HepG2 (cell line): ENCODE measurements around the gene RPL41. TPM values are rescaled to one million over a fixed set of nuclear protein-coding genes. Genes with fewer than 3 reads are reported as not detected.

Experiments used
- AGO2 ChIP-seq: fragments of 200-400 bp; formaldehyde crosslinking; optimal IDR thresholded peaks from 2 replicates; pipeline ENCODE3; 2017; ENCODE audit warnings: mild to moderate bottlenecking, low read depth, low read length, moderate library complexity
- AHR ChIP-seq: IDR thresholded peaks from 2 replicates; pipeline ENCODE4 v1.6.1; 2018; ENCODE audit warnings: missing genetic modification reagents, missing compliant biosample characterization
- CBX2 ChIP-seq, 2 experiments: fragments of 200-600 bp in 1 of 2; sonication (generic); formaldehyde crosslinking in 1 of 2; IDR thresholded peaks; 2 replicates each; pipeline versions ENCODE4 v1.7.0 to v1.8.1; 2018 to 2022; ENCODE audit warnings: low read depth in 2 of 2, low read length in 1 of 2, mild to moderate bottlenecking in 1 of 2, missing genetic modification reagents in 1 of 2
- CCDC6 ChIP-seq: sonication (generic); formaldehyde crosslinking; IDR thresholded peaks from 2 replicates; pipeline ENCODE4 v1.8.1; 2022; ENCODE audit warnings: mild to moderate bottlenecking, missing genetic modification reagents, moderate library complexity
- FOXM1 ChIP-seq: sonication (generic); formaldehyde crosslinking; IDR thresholded peaks from 2 replicates; pipeline ENCODE4 v1.5.0; 2020; ENCODE audit warnings: missing genetic modification reagents
- HNF4A ChIP-seq: sonication (generic); formaldehyde crosslinking; IDR thresholded peaks from 2 replicates; pipeline ENCODE4 v1.4.0; 2020; ENCODE audit warnings: missing genetic modification reagents
- ISL2 ChIP-seq: sonication (generic); formaldehyde crosslinking; IDR thresholded peaks from 2 replicates; pipeline ENCODE4 v1.5.0; 2020; ENCODE audit warnings: missing genetic modification reagents
- MAFF ChIP-seq: IDR thresholded peaks from 2 replicates; pipeline ENCODE4 v1.6.1; 2011; ENCODE audit warnings: low read depth, low read length, improper control_type of control experiment
- POGZ ChIP-seq: sonication (generic); formaldehyde crosslinking; IDR thresholded peaks from 2 replicates; pipeline ENCODE4 v1.4.0; 2020; ENCODE audit warnings: mild to moderate bottlenecking, missing genetic modification reagents
- PPARG ChIP-seq: conservative IDR thresholded peaks from 2 replicates; pipeline ENCODE4 v1.6.1; 2016; ENCODE audit warnings: missing biosample characterization, missing genetic modification reagents
- SCMH1 ChIP-seq: sonication (generic); formaldehyde crosslinking; IDR thresholded peaks from 2 replicates; pipeline ENCODE4 v1.9.0; 2021; ENCODE audit warnings: missing genetic modification reagents, mild to moderate bottlenecking, borderline replicate concordance
- SP5 ChIP-seq: IDR thresholded peaks from 2 replicates; pipeline ENCODE4 v1.6.1; 2016; ENCODE audit warnings: low read depth, borderline replicate concordance
- ZFP36 ChIP-seq: fragments of 150-350 bp; IDR thresholded peaks from 2 replicates; pipeline ENCODE4 v1.6.1; 2018; ENCODE audit warnings: borderline replicate concordance, low read length, low read depth; ENCODE audit not compliant: partially characterized antibody
- ZNF207 ChIP-seq: fragments of 450-650 bp; IDR thresholded peaks from 2 replicates; pipeline ENCODE4 v1.6.1; 2016; ENCODE audit warnings: antibody characterized with exemption, borderline replicate concordance
- ZNF232 ChIP-seq: sonication (generic); formaldehyde crosslinking; IDR thresholded peaks from 2 replicates; pipeline ENCODE4 v1.4.0; 2020; ENCODE audit warnings: missing genetic modification reagents, borderline replicate concordance
- ZNF713 ChIP-seq: sonication (generic); formaldehyde crosslinking; IDR thresholded peaks from 2 replicates; pipeline ENCODE4 v1.4.0; 2020; ENCODE audit warnings: mild to moderate bottlenecking, missing genetic modification reagents
- polyA plus RNA-seq, 8 experiments: library from polyadenylated mRNA; depleted of rRNA in 3 of 8; stranded (reverse) in 7 of 8; unstranded in 1 of 8; fragments of >200 nt; fragmentation: Illumina TruSeq in 4 of 8; extraction: Trizol in 4 of 8; gene quantifications; 2 replicates each; pipeline versions ENCODE4 v1.2.1 to v1.2.3, GENCODE V29; 2011 to 2016; ENCODE audit warnings: low read depth in 4 of 8, missing spikeins in 1 of 8, mixed read lengths in 1 of 8; ENCODE audit not compliant: insufficient read depth in 1 of 8
- total RNA-seq, 5 experiments: library from RNA; depleted of rRNA; stranded (reverse); fragments of >200 nt; fragmentation: Illumina TruSeq; extraction: Trizol; gene quantifications; 2 replicates each; pipeline ENCODE4 v1.2.3, GENCODE V29; 2016; ENCODE audit warnings: low read depth in 1 of 5
- TF ChIP-seq, protein P1 (sequence below): sonication (generic); formaldehyde crosslinking; IDR thresholded peaks from 2 replicates; pipeline ENCODE4 v1.5.1; 2020; ENCODE audit warnings: missing genetic modification reagents, mild to moderate bottlenecking, borderline replicate concordance
- TF ChIP-seq, protein P2 (sequence below): sonication (generic); formaldehyde crosslinking; IDR thresholded peaks from 2 replicates; pipeline ENCODE4 v1.4.0; 2020; ENCODE audit warnings: missing genetic modification reagents, low read depth, mild to moderate bottlenecking, borderline replicate concordance
- TF ChIP-seq, protein P3 (sequence below): sonication (generic); formaldehyde crosslinking; IDR thresholded peaks from 2 replicates; pipeline ENCODE4 v1.4.0; 2020; ENCODE audit warnings: missing genetic modification reagents
- TF ChIP-seq, protein P4 (sequence below): sonication (generic); formaldehyde crosslinking; IDR thresholded peaks from 2 replicates; pipeline ENCODE4 v1.4.0; 2020; ENCODE audit warnings: missing genetic modification reagents

RPL41 gene
- total and polyA plus RNA-seq, 2 of the 13 experiments (the other 11 are each of a cell fraction or from before 2014, with no cell fraction given) = 4,012 to 7,670 TPM

- TF ChIP-seq, protein P1, sequence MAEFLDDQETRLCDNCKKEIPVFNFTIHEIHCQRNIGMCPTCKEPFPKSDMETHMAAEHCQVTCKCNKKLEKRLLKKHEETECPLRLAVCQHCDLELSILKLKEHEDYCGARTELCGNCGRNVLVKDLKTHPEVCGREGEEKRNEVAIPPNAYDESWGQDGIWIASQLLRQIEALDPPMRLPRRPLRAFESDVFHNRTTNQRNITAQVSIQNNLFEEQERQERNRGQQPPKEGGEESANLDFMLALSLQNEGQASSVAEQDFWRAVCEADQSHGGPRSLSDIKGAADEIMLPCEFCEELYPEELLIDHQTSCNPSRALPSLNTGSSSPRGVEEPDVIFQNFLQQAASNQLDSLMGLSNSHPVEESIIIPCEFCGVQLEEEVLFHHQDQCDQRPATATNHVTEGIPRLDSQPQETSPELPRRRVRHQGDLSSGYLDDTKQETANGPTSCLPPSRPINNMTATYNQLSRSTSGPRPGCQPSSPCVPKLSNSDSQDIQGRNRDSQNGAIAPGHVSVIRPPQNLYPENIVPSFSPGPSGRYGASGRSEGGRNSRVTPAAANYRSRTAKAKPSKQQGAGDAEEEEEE (CRISPR knock-in tag) = 0 out of 2 replicates have a peak, but pooled peaks have one; percentile 38
- TF ChIP-seq, protein P2, sequence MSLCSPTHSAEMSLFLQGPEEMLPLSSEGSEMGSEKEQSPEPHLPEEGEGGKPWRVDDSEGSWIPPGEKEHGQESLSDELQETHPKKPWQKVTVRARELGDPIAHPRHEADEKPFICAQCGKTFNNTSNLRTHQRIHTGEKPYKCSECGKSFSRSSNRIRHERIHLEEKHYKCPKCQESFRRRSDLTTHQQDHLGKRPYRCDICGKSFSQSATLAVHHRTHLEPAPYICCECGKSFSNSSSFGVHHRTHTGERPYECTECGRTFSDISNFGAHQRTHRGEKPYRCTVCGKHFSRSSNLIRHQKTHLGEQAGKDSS = peak; percentile 67; the same call in 1 of the 2 replicates
- TF ChIP-seq, protein P3, sequence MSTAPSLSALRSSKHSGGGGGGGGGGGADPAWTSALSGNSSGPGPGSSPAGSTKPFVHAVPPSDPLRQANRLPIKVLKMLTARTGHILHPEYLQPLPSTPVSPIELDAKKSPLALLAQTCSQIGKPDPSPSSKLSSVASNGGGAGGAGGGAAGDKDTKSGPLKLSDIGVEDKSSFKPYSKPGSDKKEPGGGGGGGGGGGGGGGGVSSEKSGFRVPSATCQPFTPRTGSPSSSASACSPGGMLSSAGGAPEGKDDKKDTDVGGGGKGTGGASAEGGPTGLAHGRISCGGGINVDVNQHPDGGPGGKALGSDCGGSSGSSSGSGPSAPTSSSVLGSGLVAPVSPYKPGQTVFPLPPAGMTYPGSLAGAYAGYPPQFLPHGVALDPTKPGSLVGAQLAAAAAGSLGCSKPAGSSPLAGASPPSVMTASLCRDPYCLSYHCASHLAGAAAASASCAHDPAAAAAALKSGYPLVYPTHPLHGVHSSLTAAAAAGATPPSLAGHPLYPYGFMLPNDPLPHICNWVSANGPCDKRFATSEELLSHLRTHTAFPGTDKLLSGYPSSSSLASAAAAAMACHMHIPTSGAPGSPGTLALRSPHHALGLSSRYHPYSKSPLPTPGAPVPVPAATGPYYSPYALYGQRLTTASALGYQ (CRISPR knock-in tag) = peak; percentile 77
- TF ChIP-seq ZNF713 = no peak
- TF ChIP-seq ISL2 (CRISPR knock-in tag) = peak; percentile 66; the same call in 1 of the 2 replicates
- no peak for TF ChIP-seq ZNF207
- TF ChIP-seq SCMH1 (CRISPR knock-in tag) = no peak
- TF ChIP-seq POGZ = peak; percentile 87
- peak; percentile 83; the same call in 1 of the 2 replicates for TF ChIP-seq ZNF232
- peak; percentile 63 for TF ChIP-seq SP5 (CRISPR knock-in tag)
- no peak for TF ChIP-seq CBX2 (IDR thresholded peaks at IDR 0.05; ENCODE audit: low read depth, low read length)
- no peak for TF ChIP-seq CBX2 (CRISPR knock-in tag; IDR thresholded peaks at IDR 0.05; ENCODE audit: low read depth)
- 0 out of 2 replicates have a peak, but pooled peaks have one; percentile 15 for TF ChIP-seq HNF4A (CRISPR knock-in tag)
- peak; percentile 81; the same call in 1 of the 2 replicates for TF ChIP-seq AHR (CRISPR knock-in tag)
- peak; percentile 23; the same call in 1 of the 2 replicates for TF ChIP-seq PPARG
- TF ChIP-seq, protein P4, sequence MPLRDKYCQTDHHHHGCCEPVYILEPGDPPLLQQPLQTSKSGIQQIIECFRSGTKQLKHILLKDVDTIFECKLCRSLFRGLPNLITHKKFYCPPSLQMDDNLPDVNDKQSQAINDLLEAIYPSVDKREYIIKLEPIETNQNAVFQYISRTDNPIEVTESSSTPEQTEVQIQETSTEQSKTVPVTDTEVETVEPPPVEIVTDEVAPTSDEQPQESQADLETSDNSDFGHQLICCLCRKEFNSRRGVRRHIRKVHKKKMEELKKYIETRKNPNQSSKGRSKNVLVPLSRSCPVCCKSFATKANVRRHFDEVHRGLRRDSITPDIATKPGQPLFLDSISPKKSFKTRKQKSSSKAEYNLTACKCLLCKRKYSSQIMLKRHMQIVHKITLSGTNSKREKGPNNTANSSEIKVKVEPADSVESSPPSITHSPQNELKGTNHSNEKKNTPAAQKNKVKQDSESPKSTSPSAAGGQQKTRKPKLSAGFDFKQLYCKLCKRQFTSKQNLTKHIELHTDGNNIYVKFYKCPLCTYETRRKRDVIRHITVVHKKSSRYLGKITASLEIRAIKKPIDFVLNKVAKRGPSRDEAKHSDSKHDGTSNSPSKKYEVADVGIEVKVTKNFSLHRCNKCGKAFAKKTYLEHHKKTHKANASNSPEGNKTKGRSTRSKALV = no peak
- TF ChIP-seq FOXM1 (CRISPR knock-in tag) = no peak
- peak; percentile 99 for TF ChIP-seq AGO2
- TF ChIP-seq CCDC6 (CRISPR knock-in tag) = peak; percentile 94; the same call in 1 of the 2 replicates
- no peak for TF ChIP-seq MAFF
- TF ChIP-seq ZFP36 = no peak
Observed at GRCh38 chr12:56117778-56118687, 1.6 kb downstream of the RPL41 start, which contains the start of gene ZC3H10 (continued).
